Adrenal gland (tissue), 5 donors: ENCODE results near the gene ZNF280C.

Experiments
- CTCF ChIP-seq, 6 experiments: fragments of 450-650 bp in 4 of 6; fragments of 200-600 bp in 2 of 6; sonication (generic) in 1 of 6; IDR thresholded peaks; 1 replicate in 5 of 6; 2 replicates in 1 of 6; pipeline versions ENCODE4 v1.5.1 to v1.8.0; 2016 to 2021; ENCODE audit warnings: antibody characterized with exemption in 6 of 6, mild to moderate bottlenecking in 2 of 6, moderate library complexity in 1 of 6
- POLR2A ChIP-seq, 2 donors: fragments of 450-650 bp; IDR thresholded peaks; one replicate each; pipeline ENCODE4 v1.6.1; 2017; ENCODE audit warnings: antibody characterized with exemption in 2 of 2, mild to moderate bottlenecking in 2 of 2, moderate library complexity in 1 of 2
- donor health status: DM: no; HTN: no; CAD: no.

GRCh38 chrX:130170752-130171445 is 97.8 kb downstream of the ZNF280C start:
- no peak for TF ChIP-seq CTCF (IDR thresholded peaks at IDR 0.05)
- TF ChIP-seq POLR2A (IDR thresholded peaks at IDR 0.05), result no peak
